Measurements from ENCODE around the gene PGM1. TPM values are rescaled to one million over a fixed set of nuclear protein-coding genes. Genes with fewer than 3 reads are reported as not detected.

Gene PGM1
- total RNA-seq, 1 experiment from 2014 or later: 77.2 TPM

- H3K9me3 ChIP-seq (ENCODE audit: control insufficient read depth, insufficient read depth, low read depth, low read length): peaks cover 4% of the 10 kb centered on the region; the same call in 1 of the 2 replicates
- ATAC-seq (no peak), DNase-seq (ENCODE audit: low read depth, low spot score) (no peak)
- in situ Hi-C loops (cut with HindIII; ENCODE audit: low pct_unique_long_range_greater_than_20kb, low sequenced_read_pairs) (no loop called here), intact Hi-C loops (cut with micrococcal nuclease; ENCODE audit: unreplicated experiment) (no loop called here)
- no peaks in the 10 kb centered on the region for H3K4me1 ChIP-seq (ENCODE audit: control insufficient read depth, insufficient read depth, low read length)
- POLR2A ChIA-PET: interaction anchor here (0.6 kb wide), 1 partner anchor 402 kb away, joined by 3 read pairs; no protein-coding TSS in a partner anchor
- no peak overlapping the region for H3K27ac ChIP-seq (ENCODE audit: low read length)
- H3K4me3 ChIP-seq (ENCODE audit: low read depth in 2 of 2, low read length in 2 of 2): no peak overlapping the region
- H3K27me3 ChIP-seq (ENCODE audit: control insufficient read depth, insufficient read depth, low read length): no peaks in the 10 kb centered on the region
- H3K36me3 ChIP-seq (ENCODE audit: control insufficient read depth, insufficient read depth, low read length): no peaks in the 10 kb centered on the region
- TF ChIP-seq CTCF (IDR thresholded peaks at IDR 0.05) (no peak), REST (IDR thresholded peaks at IDR 0.05; ENCODE audit: insufficient read depth in 1 of 2, low read depth in 2 of 2, low read length in 1 of 2) (no peak)
- CTCF ChIA-PET: no interaction called here
- no TSS peak for BruUV-seq (replicated peaks)
Observed at GRCh38 chr1:63669151-63669961, 76.1 kb downstream of the PGM1 start.

GRCh38 chr1:63670164-63670563 lies 77.0 kb downstream of the PGM1 start:
- H3K27me3 ChIP-seq (ENCODE audit: control insufficient read depth, insufficient read depth, low read length): no peaks in the 10 kb centered on the region
- no TSS peak for BruUV-seq (replicated peaks)
- in situ Hi-C loops (cut with HindIII; ENCODE audit: low pct_unique_long_range_greater_than_20kb, low sequenced_read_pairs) (no loop called here), intact Hi-C loops (cut with micrococcal nuclease; ENCODE audit: unreplicated experiment) (no loop called here)
- ChIA-PET CTCF (no interaction called here), POLR2A (no interaction called here)
- no peak overlapping the region for H3K4me3 ChIP-seq (ENCODE audit: low read depth in 2 of 2, low read length in 2 of 2)
- DNase-seq (ENCODE audit: low read depth, low spot score) (no peak), ATAC-seq (no peak)
- no peaks in the 10 kb centered on the region; the same call in 1 of the 2 replicates for H3K9me3 ChIP-seq (ENCODE audit: control insufficient read depth, insufficient read depth, low read depth, low read length)
- TF ChIP-seq SIN3A (IDR thresholded peaks at IDR 0.05; ENCODE audit: borderline replicate concordance, insufficient read depth, low read depth, low read length): no peak
- no peak for TF ChIP-seq REST (IDR thresholded peaks at IDR 0.05; ENCODE audit: insufficient read depth in 1 of 2, low read depth in 2 of 2, low read length in 1 of 2)
- no peak for TF ChIP-seq CTCF (IDR thresholded peaks at IDR 0.05)
- TF ChIP-seq TCF7L2 (IDR thresholded peaks at IDR 0.05; ENCODE audit: low read depth, low read length): no peak
- no peak for TF ChIP-seq POLR2AphosphoS5 (IDR thresholded peaks at IDR 0.05; ENCODE audit: low read depth, low read length)
- no peak overlapping the region for H3K27ac ChIP-seq (ENCODE audit: low read length)
- H3K4me1 ChIP-seq (ENCODE audit: control insufficient read depth, insufficient read depth, low read length): 0 out of 2 replicates have a peak, but pooled peaks cover 3% of the 10 kb centered on the region
- H3K36me3 ChIP-seq (ENCODE audit: control insufficient read depth, insufficient read depth, low read length): no peaks in the 10 kb centered on the region

Measured in Panc1 (cell line).